Calu3 (cell line): ENCODE results near the gene VIPR2. TPM values are rescaled to one million over a fixed set of nuclear protein-coding genes. Genes with fewer than 3 reads are reported as not detected.

ENCODE experiments used
- BruUV-seq: library from RNA; stranded (reverse); fragments of 400-500 nt; replicated peaks from 2 replicates; lab custom pipeline; 2021; lab: Mats Ljungman, UMichigan
- CTCF ChIA-PET: fragments of 300-600 bp; sonication (Branson Sonifier 250); formaldehyde crosslinking; loops from one replicate; lab custom pipeline; 2022; ENCODE audit warnings: antibody characterized with exemption; lab: Charles Lee
- DNase-seq: peaks from one replicate; pipeline ENCODE4 v3.0.0; 2022
- H3K27ac Mint-ChIP-seq: one replicate; pipeline ENCODE4 v1.8.0; 2022; ENCODE audit warnings: mixed read lengths; ENCODE audit not compliant: unreplicated experiment
- H3K27me3 Mint-ChIP-seq: one replicate; pipeline ENCODE4 v1.8.0; 2022; ENCODE audit warnings: mixed read lengths; ENCODE audit not compliant: unreplicated experiment
- H3K36me3 Mint-ChIP-seq: one replicate; pipeline ENCODE4 v1.8.0; 2022; ENCODE audit warnings: mild to moderate bottlenecking, moderate library complexity, mixed read lengths; ENCODE audit not compliant: insufficient read depth, unreplicated experiment
- H3K4me1 Mint-ChIP-seq: one replicate; pipeline ENCODE4 v1.8.0; 2022; ENCODE audit warnings: mild to moderate bottlenecking, low read depth, mixed read lengths; ENCODE audit not compliant: unreplicated experiment
- H3K4me3 Mint-ChIP-seq: one replicate; pipeline ENCODE4 v1.8.0; 2022; ENCODE audit warnings: mild to moderate bottlenecking, low read depth, moderate library complexity, mixed read lengths; ENCODE audit not compliant: unreplicated experiment
- H3K9me3 Mint-ChIP-seq: one replicate; pipeline ENCODE4 v1.8.0; 2022; ENCODE audit warnings: low read depth, mixed read lengths; ENCODE audit not compliant: unreplicated experiment
- intact Hi-C: fragments of 100-400 bp; cut with micrococcal nuclease; formaldehyde crosslinking; loops from one replicate; pipeline ENCODE4 v1.10.0; 2022; ENCODE audit not compliant: unreplicated experiment
- total RNA-seq: library from RNA; stranded (reverse); gene quantifications from 2 replicates; pipeline ENCODE4 v1.2.3, GENCODE V29; 2022
- TF ChIP-seq, protein P1 (sequence below): fragments of 200-600 bp; IDR thresholded peaks from one replicate; pipeline ENCODE4 v1.8.0; 2022; ENCODE audit warnings: antibody characterized with exemption; ENCODE audit not compliant: unreplicated experiment

VIPR2 gene
- total RNA-seq, 1 experiment from 2014 or later: not detected

DNA sequence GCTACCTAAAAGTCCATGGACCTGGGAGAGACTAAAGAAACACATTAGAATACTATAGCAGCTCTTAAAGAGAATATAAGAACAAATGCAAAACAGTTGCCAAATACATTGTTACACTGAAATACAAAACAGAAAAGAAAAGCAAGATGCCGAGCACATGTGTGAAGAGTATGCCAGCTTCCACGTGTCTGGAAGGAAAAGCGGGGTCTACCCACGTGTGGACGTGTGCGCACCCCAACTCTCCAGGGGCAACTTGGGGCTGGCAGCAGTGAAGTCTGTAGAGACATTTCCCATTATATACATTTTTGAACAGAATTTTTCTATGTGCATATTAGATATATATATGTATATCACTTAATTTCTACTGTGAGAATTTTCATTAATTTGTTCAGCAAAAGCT, 6.2 kb downstream of the VIPR2 start:
- Mint-ChIP-seq H3K27ac (no peak overlapping the region), H3K4me3 (no peak overlapping the region), H3K9me3 (no peaks in the 10 kb centered on the region), H3K36me3 (no peaks in the 10 kb centered on the region), H3K27me3 (peaks cover 15% of the 10 kb centered on the region), H3K4me1 (no peaks in the 10 kb centered on the region)
- CTCF ChIA-PET: no interaction called here
- TF ChIP-seq, protein P1, sequence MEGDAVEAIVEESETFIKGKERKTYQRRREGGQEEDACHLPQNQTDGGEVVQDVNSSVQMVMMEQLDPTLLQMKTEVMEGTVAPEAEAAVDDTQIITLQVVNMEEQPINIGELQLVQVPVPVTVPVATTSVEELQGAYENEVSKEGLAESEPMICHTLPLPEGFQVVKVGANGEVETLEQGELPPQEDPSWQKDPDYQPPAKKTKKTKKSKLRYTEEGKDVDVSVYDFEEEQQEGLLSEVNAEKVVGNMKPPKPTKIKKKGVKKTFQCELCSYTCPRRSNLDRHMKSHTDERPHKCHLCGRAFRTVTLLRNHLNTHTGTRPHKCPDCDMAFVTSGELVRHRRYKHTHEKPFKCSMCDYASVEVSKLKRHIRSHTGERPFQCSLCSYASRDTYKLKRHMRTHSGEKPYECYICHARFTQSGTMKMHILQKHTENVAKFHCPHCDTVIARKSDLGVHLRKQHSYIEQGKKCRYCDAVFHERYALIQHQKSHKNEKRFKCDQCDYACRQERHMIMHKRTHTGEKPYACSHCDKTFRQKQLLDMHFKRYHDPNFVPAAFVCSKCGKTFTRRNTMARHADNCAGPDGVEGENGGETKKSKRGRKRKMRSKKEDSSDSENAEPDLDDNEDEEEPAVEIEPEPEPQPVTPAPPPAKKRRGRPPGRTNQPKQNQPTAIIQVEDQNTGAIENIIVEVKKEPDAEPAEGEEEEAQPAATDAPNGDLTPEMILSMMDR: no peak
- BruUV-seq: no TSS peak
- intact Hi-C loops: no loop called here
- DNase-seq: no peak

DNA sequence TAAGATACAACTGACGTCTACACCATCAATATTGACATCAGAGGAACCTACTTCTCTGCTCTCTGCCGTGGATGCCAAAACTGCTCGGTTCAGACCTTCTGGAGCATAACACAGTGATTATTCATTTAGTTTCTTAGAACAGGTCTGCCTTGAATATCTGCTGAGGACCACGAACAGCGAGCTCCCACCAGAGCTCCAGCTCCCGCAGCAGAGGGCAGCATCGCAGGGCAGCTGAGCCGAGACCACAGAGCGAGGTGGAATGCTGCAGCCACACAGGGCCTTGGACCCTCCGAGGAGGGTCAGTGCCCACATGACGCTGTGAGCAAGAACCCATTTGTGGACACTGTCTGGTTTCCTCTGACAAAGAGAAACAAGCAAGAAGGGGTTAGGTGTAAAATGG, 6.8 kb downstream of the VIPR2 start:
- peaks cover 15% of the 10 kb centered on the region for H3K27me3 Mint-ChIP-seq
- BruUV-seq: no TSS peak
- no peaks in the 10 kb centered on the region for H3K9me3 Mint-ChIP-seq
- DNase-seq: no peak
- no peak overlapping the region for H3K4me3 Mint-ChIP-seq
- H3K36me3 Mint-ChIP-seq: no peaks in the 10 kb centered on the region
- CTCF ChIA-PET: no interaction called here
- no peaks in the 10 kb centered on the region for H3K4me1 Mint-ChIP-seq
- TF ChIP-seq, protein P1: no peak
- H3K27ac Mint-ChIP-seq: no peak overlapping the region
- intact Hi-C loops: no loop called here

DNA sequence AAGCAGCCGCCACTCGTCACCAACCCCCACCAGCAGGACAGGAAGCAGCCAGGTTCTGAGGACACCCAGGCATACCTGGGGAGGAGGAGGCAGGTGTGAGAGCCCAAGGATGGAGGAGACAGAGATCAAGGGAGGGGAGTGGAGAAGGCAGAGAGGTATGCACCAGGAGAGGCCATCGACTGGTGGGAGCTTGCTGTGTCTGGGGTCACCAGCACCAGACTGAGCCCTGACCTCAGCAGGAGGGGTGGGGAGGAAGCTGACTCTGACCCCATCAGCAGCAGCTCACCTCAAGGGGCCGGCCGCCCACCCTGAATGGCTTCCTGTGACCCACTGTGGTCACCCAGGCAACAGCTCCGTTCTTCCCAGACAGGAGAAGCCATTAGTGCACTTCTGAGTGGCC, 7.8 kb downstream of the VIPR2 start:
- H3K4me3 Mint-ChIP-seq: no peak overlapping the region
- CTCF ChIA-PET: no interaction called here
- DNase-seq: no peak
- TF ChIP-seq, protein P1: no peak
- H3K27me3 Mint-ChIP-seq: peaks cover 15% of the 10 kb centered on the region
- H3K9me3 Mint-ChIP-seq: no peaks in the 10 kb centered on the region
- H3K27ac Mint-ChIP-seq: no peak overlapping the region
- no peaks in the 10 kb centered on the region for H3K36me3 Mint-ChIP-seq
- BruUV-seq: no TSS peak
- no peaks in the 10 kb centered on the region for H3K4me1 Mint-ChIP-seq
- intact Hi-C loops: no loop called here

DNA sequence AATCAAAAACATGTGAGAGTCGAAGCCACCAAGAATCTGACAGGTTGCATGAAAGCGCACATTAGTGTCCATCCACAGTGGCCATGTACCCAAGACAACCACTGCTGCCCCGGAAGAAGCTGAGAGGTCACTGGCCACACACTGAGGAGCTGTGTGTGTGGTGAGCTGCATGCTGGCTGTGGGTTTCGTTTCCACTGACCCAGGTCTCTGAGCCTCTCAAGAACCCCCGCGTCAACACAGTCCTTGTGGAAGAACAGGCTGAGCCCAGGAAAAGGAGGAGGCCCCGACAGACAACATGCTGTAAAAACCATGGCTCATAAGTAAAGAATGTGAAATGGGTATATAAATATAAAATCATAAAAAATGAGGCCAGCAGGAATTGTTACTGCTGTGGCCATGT, 8.2 kb downstream of the VIPR2 start:
- no TSS peak for BruUV-seq
- no peak overlapping the region for H3K27ac Mint-ChIP-seq
- H3K9me3 Mint-ChIP-seq: peaks cover 1% of the 10 kb centered on the region

More for the DNA sequence above, 8.2 kb downstream of the VIPR2 start:
- Mint-ChIP-seq H3K4me3 (no peak overlapping the region), H3K4me1 (no peaks in the 10 kb centered on the region), H3K27me3 (peaks cover 15% of the 10 kb centered on the region), H3K36me3 (no peaks in the 10 kb centered on the region)
- intact Hi-C loops: no loop called here
- CTCF ChIA-PET: no interaction called here
- DNase-seq: no peak
- TF ChIP-seq, protein P1: no peak
